A549 (cell line): ENCODE data around the gene FMNL2. TPM values are rescaled to one million over a fixed set of nuclear protein-coding genes. Genes with fewer than 3 reads are reported as not detected.
A peak's percentile ranks its signal among the peaks of the same experiment; 100 is the strongest.

Experiments
- ATAC-seq, 2 experiments: fragments of 200-7000 bp in 1 of 2; fragments of >200 bp in 1 of 2; cut with Nextera tagmentation in 1 of 2; cut with Tn5 transposase in 1 of 2; 3 replicates each; pipeline versions ENCODE4 v1.8.0 to v1.9.1; 2018 to 2020; ENCODE audit warnings: mild to moderate bottlenecking in 1 of 2, moderate library complexity in 1 of 2
- CTCF ChIA-PET: fragments of 300-600 bp; sonication (Branson Sonifier 250); formaldehyde crosslinking; extraction: SDS; loops from one replicate; lab custom pipeline; 2021; ENCODE audit warnings: antibody characterized with exemption, inconsistent platforms; lab: Yijun Ruan, JAX
- POLR2A ChIA-PET: fragments of 350-600 bp; formaldehyde crosslinking; extraction: SDS; loops from one replicate; lab custom pipeline; 2021; ENCODE audit warnings: antibody characterized with exemption, inconsistent platforms; lab: Yijun Ruan, JAX
- DNase-seq, 2 experiments: peaks; one replicate each; pipeline versions ENCODE4 v3.0.0 to v3.0.0-alpha.2; 2011 to 2016; ENCODE audit warnings: low read depth in 1 of 2, low spot score in 1 of 2
- FAIRE-seq: peaks from 2 replicates; lab custom pipeline; 2011; peaks lifted over from hg19 to GRCh38; lab: Jason Lieb, UNC
- H3K27ac ChIP-seq, 2 experiments: fragments of >200 bp; sonication (Bioruptor Twin); formaldehyde crosslinking; 3 replicates each; pipeline ENCODE4 v1.5.1; 2016 to 2017
- H3K4me1 ChIP-seq: fragments of >200 bp; sonication (Bioruptor Twin); formaldehyde crosslinking; 3 replicates; pipeline ENCODE4 v1.6.1; 2016
- H3K4me2 ChIP-seq: fragments of >200 bp; sonication (Bioruptor Twin); formaldehyde crosslinking; 3 replicates; pipeline ENCODE4 v1.6.1; 2016
- H3K4me3 ChIP-seq: fragments of >200 bp; sonication (Bioruptor Twin); formaldehyde crosslinking; 3 replicates; pipeline ENCODE4 v1.5.1; 2016
- H3K9me3 ChIP-seq: fragments of >200 bp; sonication (Bioruptor Twin); formaldehyde crosslinking; 3 replicates; pipeline ENCODE4 v1.6.1; 2016
- CBX2 ChIP-seq: fragments of 200-600 bp; sonication (generic); IDR thresholded peaks from 2 replicates; pipeline ENCODE4 v1.6.1; 2016; ENCODE audit warnings: low read depth, mild to moderate bottlenecking, borderline replicate concordance
- CHD4 ChIP-seq: fragments of 200-600 bp; sonication (generic); IDR thresholded peaks from 2 replicates; pipeline ENCODE4 v1.6.1; 2016; ENCODE audit warnings: antibody characterized with exemption, mild to moderate bottlenecking, borderline replicate concordance
- EP300 ChIP-seq, 2 experiments: fragments of >200 bp; sonication (Bioruptor Twin); formaldehyde crosslinking; IDR thresholded peaks; 2 replicates in 1 of 2; 3 replicates in 1 of 2; pipeline ENCODE4 v1.6.1; 2016 to 2017
- FOXS1 ChIP-seq: fragments of 250-450 bp; sonication (Bioruptor Pico); IDR thresholded peaks from 2 replicates; pipeline ENCODE4 v1.5.0; 2020; ENCODE audit warnings: mild to moderate bottlenecking, moderate library complexity
- GATA3 ChIP-seq: IDR thresholded peaks from 2 replicates; pipeline ENCODE4 v1.6.1; 2012; ENCODE audit warnings: borderline replicate concordance
- HDAC2 ChIP-seq: fragments of 200-600 bp; sonication (generic); IDR thresholded peaks from 2 replicates; pipeline ENCODE4 v1.6.1; 2016
- HEYL ChIP-seq: fragments of 250-450 bp; sonication (Bioruptor Pico); IDR thresholded peaks from 2 replicates; pipeline ENCODE4 v1.8.0; 2021; ENCODE audit warnings: mild to moderate bottlenecking, moderate library complexity
- HOXA7 ChIP-seq: fragments of 250-450 bp; sonication (Bioruptor Pico); IDR thresholded peaks from 2 replicates; pipeline ENCODE4 v1.5.0; 2020; ENCODE audit warnings: mild to moderate bottlenecking, moderate library complexity
- HOXB13 ChIP-seq: fragments of 250-450 bp; sonication (Bioruptor Pico); IDR thresholded peaks from 2 replicates; pipeline ENCODE4 v1.5.0; 2020; ENCODE audit warnings: low read depth, mild to moderate bottlenecking, moderate library complexity
- KDM1A ChIP-seq: fragments of 200-600 bp; sonication (generic); IDR thresholded peaks from 2 replicates; pipeline ENCODE4 v1.6.1; 2016; ENCODE audit warnings: low read depth, mild to moderate bottlenecking
- MAZ ChIP-seq: fragments of 150-350 bp; IDR thresholded peaks from 2 replicates; pipeline ENCODE4 v1.6.1; 2014; ENCODE audit warnings: antibody characterized with exemption, low read depth, low read length, borderline replicate concordance
- NFE2L2 ChIP-seq: fragments of 150-350 bp; conservative IDR thresholded peaks from 2 replicates; pipeline ENCODE4 v1.6.1; 2014; ENCODE audit warnings: low read length
- POLR2AphosphoS2 ChIP-seq: conservative IDR thresholded peaks from 2 replicates; pipeline ENCODE4 v1.6.1; 2012; ENCODE audit warnings: low read length, improper control_type of control experiment, inconsistent platforms
- RARB ChIP-seq: fragments of 250-450 bp; sonication (Bioruptor Pico); IDR thresholded peaks from 2 replicates; pipeline ENCODE4 v1.8.0; 2021; ENCODE audit warnings: mild to moderate bottlenecking, moderate library complexity
- REST ChIP-seq: fragments of 200-600 bp; sonication (generic); IDR thresholded peaks from 2 replicates; pipeline ENCODE4 v1.6.1; 2016; ENCODE audit warnings: antibody characterized with exemption, mild to moderate bottlenecking, moderate library complexity
- RNF2 ChIP-seq: fragments of 200-600 bp; sonication (generic); IDR thresholded peaks from 2 replicates; pipeline ENCODE4 v1.6.1; 2016; ENCODE audit warnings: low read depth, mild to moderate bottlenecking, antibody characterized with exemption, moderate library complexity, borderline replicate concordance
- SREBF2 ChIP-seq: fragments of 450-650 bp; IDR thresholded peaks from 2 replicates; pipeline ENCODE4 v1.6.1; 2014; ENCODE audit warnings: mild to moderate bottlenecking, moderate library complexity
- TFCP2L1 ChIP-seq: fragments of 250-450 bp; sonication (Bioruptor Pico); IDR thresholded peaks from 2 replicates; pipeline ENCODE4 v1.5.0; 2021; ENCODE audit warnings: mild to moderate bottlenecking
- TP53 ChIP-seq: fragments of 250-450 bp; sonication (Bioruptor Pico); IDR thresholded peaks from 2 replicates; pipeline ENCODE4 v1.5.0; 2021; ENCODE audit warnings: mild to moderate bottlenecking, moderate library complexity
- USF2 ChIP-seq: fragments of 450-650 bp; IDR thresholded peaks from 2 replicates; pipeline ENCODE4 v1.6.1; 2014; ENCODE audit warnings: antibody characterized with exemption
- ZFP36 ChIP-seq: fragments of 450-650 bp; IDR thresholded peaks from 2 replicates; pipeline ENCODE4 v1.6.1; 2014; ENCODE audit warnings: borderline replicate concordance; ENCODE audit not compliant: partially characterized antibody
- ZNF302 ChIP-seq: fragments of 250-450 bp; sonication (Bioruptor Pico); IDR thresholded peaks from 2 replicates; pipeline ENCODE4 v1.9.0; 2021; ENCODE audit warnings: inconsistent platforms, mild to moderate bottlenecking, moderate library complexity
- WGBS: methylation state at CpG from one replicate; pipeline ENCODE4 v1.1.6; 2017; ENCODE audit errors: missing lambda C conversion rate; 5-methylcytosine and 5-hydroxymethylcytosine counted together
- polyA plus RNA-seq, 4 experiments: library from polyadenylated mRNA; depleted of rRNA in 3 of 4; stranded (reverse); fragments of >200 nt; fragmentation: RNase III in 1 of 4; extraction: RNeasy Plus Mini Kit Qiagen cat#74134 plus additional on column Dnase treatment in 1 of 4; gene quantifications; 2 replicates in 3 of 4; 3 replicates in 1 of 4; pipeline ENCODE4 v1.2.3, GENCODE V29; 2011 to 2017
- TF ChIP-seq, protein P1 (sequence below): fragments of 150-350 bp; IDR thresholded peaks from 2 replicates; pipeline ENCODE4 v1.6.1; 2014; ENCODE audit warnings: low read depth, mild to moderate bottlenecking, low read length
- TF ChIP-seq, protein P2 (sequence below): fragments of 250-450 bp; sonication (Bioruptor Pico); IDR thresholded peaks from 2 replicates; pipeline ENCODE4 v1.5.0; 2021; ENCODE audit warnings: mild to moderate bottlenecking, moderate library complexity, borderline replicate concordance

FMNL2 gene
- polyA plus RNA-seq, 2 of the 4 experiments (the other 2 are of a cell fraction): 27.9 to 36.5 TPM

- TF ChIP-seq HEYL (CRISPR knock-in tag) (no peak), FOXS1 (CRISPR knock-in tag) (no peak), HOXA7 (CRISPR knock-in tag) (no peak), CBX2 (no peak), NFE2L2 (no peak)
- TF ChIP-seq, protein P1, sequence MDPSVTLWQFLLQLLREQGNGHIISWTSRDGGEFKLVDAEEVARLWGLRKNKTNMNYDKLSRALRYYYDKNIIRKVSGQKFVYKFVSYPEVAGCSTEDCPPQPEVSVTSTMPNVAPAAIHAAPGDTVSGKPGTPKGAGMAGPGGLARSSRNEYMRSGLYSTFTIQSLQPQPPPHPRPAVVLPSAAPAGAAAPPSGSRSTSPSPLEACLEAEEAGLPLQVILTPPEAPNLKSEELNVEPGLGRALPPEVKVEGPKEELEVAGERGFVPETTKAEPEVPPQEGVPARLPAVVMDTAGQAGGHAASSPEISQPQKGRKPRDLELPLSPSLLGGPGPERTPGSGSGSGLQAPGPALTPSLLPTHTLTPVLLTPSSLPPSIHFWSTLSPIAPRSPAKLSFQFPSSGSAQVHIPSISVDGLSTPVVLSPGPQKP: no peak
- TF ChIP-seq, protein P2, sequence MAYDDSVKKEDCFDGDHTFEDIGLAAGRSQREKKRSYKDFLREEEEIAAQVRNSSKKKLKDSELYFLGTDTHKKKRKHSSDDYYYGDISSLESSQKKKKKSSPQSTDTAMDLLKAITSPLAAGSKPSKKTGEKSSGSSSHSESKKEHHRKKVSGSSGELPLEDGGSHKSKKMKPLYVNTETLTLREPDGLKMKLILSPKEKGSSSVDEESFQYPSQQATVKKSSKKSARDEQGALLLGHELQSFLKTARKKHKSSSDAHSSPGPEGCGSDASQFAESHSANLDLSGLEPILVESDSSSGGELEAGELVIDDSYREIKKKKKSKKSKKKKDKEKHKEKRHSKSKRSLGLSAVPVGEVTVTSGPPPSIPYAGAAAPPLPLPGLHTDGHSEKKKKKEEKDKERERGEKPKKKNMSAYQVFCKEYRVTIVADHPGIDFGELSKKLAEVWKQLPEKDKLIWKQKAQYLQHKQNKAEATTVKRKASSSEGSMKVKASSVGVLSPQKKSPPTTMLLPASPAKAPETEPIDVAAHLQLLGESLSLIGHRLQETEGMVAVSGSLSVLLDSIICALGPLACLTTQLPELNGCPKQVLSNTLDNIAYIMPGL: no peak
These were observed 74.6 kb downstream of the FMNL2 start (continued) for GRCh38 chr2:152409386-152410164.

DNA sequence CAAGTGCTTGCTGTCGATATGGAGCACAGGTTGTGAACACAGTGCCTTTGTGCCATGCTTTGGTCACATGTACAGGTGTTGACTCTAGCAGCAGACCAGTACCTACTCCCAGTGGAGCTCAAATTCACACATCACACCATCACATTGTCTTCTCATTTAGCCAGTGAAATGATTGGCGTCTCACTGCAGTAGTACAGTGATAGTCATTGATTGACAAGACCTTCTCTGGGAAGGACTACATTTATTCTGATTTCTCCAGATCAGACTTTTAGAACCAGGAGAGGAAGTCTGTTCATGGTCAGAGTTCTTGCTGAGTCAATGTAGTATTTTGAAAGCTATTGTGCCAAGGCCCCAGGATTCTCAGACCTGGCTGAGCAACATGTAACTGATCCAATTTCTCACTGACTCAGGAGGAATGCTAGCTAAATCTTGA, 75.2 kb downstream of the FMNL2 start:
- DNase-seq (no peak), FAIRE-seq (no peak), ATAC-seq (no peak)
- Histone ChIP-seq H3K9me3 (no peaks in the 10 kb centered on the region), H3K4me1 (peaks cover 86% of the 10 kb centered on the region), H3K27ac (peak overlapping the region in 1 of 2 experiments; percentile 54; a peak in 4 of 6 replicates), H3K4me3 (no peak overlapping the region), H3K4me2 (peak overlapping the region; percentile 21; the same call in 1 of the 3 replicates)
- 82% methylated on average over 2 of the region's 2 CpGs for WGBS
- ChIA-PET POLR2A (no interaction called here), CTCF (interaction anchor here (0.5 to 1.4 kb wide), 5 partner anchors 17 to 228 kb away, joined by 3 to 4 read pairs (median 3); no protein-coding TSS in a partner anchor)
- no peak for TF ChIP-seq ZNF302 (CRISPR knock-in tag)

GRCh38 chr2:152411154-152411553, 76.2 kb downstream of the FMNL2 start:
- ATAC-seq: no peak
- no peak for DNase-seq
- Histone ChIP-seq H3K9me3 (no peaks in the 10 kb centered on the region), H3K4me2 (peak overlapping the region; percentile 21; the same call in 1 of the 3 replicates), H3K4me1 (peaks cover 86% of the 10 kb centered on the region), H3K27ac (peak overlapping the region in 1 of 2 experiments; percentile 54; a peak in 4 of 6 replicates), H3K4me3 (no peak overlapping the region)
- TF ChIP-seq RARB (CRISPR knock-in tag) (no peak), HDAC2 (no peak), REST (no peak), ZFP36 (no peak), SREBF2 (no peak), MAZ (no peak), CHD4 (no peak), TFCP2L1 (CRISPR knock-in tag) (no peak), GATA3 (no peak), CBX2 (no peak), HOXB13 (CRISPR knock-in tag) (no peak), KDM1A (no peak), USF2 (no peak), POLR2AphosphoS2 (no peak), EP300 (IDR thresholded peaks at IDR 0.05) (no peak), RNF2 (no peak), NFE2L2 (no peak), TP53 (CRISPR knock-in tag) (no peak)
- ChIA-PET CTCF (interaction anchor here (0.7 to 1.4 kb wide), 3 partner anchors 11 to 235 kb away, joined by 3 to 4 read pairs (median 3); no protein-coding TSS in a partner anchor), POLR2A (no interaction called here)
- no peak for FAIRE-seq
